HG03025 (cell line): ENCODE results near the gene HSPB7.
"Not testable (repeated sequence)": the region's sequence is repeated elsewhere in the genome, so short reads cannot be mapped to it uniquely, and the experiment has no call there.

Source experiments
- ATAC-seq: cut with Tn5 transposase; IDR thresholded peaks from one replicate; pipeline ENCODE4 v1.9.1; 2021; ENCODE audit warnings: mild to moderate bottlenecking, moderate library complexity; ENCODE audit not compliant: unreplicated experiment, low FRiP score

The HSPB7 gene

DNA sequence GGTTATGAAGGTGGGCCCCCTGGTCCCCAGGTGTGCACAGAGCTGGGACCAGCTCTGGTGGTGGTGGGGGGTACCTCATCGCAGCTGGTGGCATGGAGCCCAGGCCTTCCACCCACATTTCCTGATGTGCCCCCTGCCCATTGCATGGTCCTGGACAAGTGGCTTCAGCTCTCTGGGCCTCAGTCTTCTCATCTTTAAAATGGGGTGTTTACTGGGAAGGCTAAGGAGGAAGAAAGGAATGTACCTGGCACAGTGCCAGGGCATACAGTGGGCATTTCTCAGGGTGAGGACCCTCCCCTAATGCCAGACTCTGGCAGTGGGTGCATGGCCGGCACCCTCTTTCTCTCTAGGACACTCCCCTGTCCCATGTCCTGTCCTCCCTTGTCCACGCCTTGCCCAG is 33.2 kb upstream of the HSPB7 start:
- ATAC-seq, result no peak

GRCh38 chr1:16050328-16050727 is 32.5 kb upstream of the HSPB7 start:
- no peak for ATAC-seq

GRCh38 chr1:16048573-16049189 is 30.8 kb upstream of the HSPB7 start:
- ATAC-seq, result no peak

DNA sequence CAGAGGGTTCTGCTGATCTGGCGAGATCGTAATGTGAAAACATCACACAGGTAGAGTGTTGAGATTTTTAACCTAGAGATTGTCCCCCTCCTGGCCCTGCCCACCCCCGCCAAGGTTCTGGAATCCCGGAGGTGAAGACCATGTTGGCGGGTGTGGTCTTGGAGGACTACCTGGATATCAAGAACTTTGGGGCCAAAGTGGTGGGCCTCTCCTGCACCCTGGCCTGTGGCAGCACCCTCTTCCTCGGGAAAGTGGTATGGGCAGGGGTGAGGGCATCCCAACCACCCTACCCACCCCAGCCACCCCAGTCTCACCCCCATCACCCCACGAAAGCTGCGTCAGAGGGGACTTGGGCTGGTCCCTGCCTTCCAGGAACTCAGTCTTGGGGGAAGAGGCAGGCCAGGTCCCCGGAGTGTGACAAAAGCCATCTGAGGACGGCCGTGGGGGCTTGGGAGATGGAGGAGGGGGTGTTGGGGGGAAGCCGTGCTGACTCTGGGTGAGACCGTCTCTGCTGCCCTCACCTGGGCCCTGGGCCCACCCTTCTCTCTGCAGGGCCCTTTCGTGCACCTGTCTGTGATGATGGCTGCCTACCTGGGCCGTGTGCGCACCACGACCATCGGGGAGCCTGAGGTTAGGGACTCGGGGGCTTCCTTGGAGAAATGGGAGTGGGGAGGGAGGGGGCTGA is 30.1 kb upstream of the HSPB7 start:
- ATAC-seq, result no peak

- no peak for ATAC-seq
Measured at GRCh38 chr1:16046842-16047241, 29.0 kb upstream of the HSPB7 start.

DNA sequence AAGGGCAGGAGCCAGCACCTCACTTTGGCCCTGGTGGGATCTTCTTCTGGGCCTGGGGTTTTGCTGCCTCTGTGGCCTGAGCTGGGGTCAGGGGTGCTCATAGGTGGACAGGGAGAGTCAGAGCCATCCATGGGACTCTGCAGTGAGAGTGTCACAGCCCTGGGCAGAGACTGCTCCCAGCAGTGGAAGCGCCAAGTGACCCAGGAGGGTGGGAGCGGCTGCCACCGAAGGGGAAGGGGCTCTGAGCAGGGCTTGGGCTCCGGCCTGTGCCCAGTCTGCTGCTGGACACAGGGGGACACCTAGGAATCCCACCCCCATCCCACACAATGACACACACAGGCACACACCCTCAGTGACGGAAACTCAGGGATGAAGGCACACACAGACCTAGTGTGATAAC is 26.1 kb upstream of the HSPB7 start:
- no peak for ATAC-seq

DNA sequence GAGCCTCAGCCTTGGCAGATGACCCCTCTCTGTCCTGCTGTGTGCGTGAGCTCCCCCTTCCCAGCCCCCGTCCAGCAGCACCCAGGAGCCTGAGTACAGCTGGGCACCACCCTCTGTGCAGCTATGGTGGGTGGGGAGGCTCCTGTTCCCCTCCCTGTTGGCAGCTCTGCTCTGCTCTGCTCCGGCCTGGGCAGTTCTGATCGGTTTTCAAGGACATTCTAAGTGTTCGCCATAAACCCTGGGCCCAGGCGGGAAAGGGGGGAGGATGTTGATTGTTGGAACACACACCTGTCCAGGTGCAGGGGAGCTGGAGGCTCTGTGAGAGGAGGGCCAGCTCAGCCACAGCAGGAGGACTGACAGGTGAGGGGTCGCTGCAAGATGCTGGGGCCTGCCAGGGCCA is 25.7 kb upstream of the HSPB7 start, which contains the start of gene CLCNKB:
Gene CLCNKB (plus strand): TSS at position 262 of the 400 bp plus-strand sequence. CDS start 711 bp downstream, outside the sequence.
- ATAC-seq, result no peak

DNA sequence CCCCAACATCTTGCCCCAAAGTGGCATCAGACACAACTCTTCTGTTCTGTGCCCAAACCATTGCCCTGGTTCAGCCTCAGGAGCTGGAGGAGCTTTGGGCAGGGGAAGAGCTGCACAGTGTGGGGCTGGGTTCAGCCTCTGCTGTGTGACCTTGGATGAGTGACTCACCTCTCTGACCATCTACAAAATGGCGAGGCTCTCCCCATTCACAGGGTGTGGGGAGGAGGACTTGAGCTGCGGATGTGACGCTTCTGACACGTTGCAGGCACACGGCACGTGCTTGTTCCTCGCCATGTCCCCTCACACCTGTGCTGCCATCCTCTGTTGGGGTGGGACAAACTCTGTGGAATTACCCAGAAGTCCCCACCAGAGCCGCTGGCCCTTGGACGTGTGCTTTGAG is 24.8 kb upstream of the HSPB7 start:
- not testable (repeated sequence) for ATAC-seq

- no peak for ATAC-seq
Measured at GRCh38 chr1:16042096-16042495, 24.3 kb upstream of the HSPB7 start.

- no peak for ATAC-seq
Measured at GRCh38 chr1:16041200-16041599, 23.4 kb upstream of the HSPB7 start.

DNA sequence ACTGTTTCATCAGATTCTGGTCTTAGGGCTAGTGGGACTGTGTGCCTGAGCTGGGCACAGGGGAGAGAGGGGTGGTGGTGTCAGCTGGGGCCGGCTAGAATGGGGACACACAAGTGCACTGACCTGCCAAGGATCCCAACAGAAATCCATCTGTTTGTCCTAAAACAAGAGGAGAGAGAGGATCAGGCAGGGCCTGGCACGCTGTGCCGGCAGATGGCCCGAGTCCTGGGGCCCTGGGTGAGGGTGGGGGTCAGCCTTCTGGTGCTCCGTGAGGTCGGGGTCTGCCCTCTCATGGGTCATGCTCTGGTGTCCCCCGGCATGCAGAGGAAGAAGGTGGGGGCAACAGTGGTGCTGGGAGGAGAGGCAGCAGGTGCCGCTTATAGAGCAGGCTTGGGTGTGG is 22.0 kb upstream of the HSPB7 start:
- ATAC-seq, result not testable (repeated sequence)

DNA sequence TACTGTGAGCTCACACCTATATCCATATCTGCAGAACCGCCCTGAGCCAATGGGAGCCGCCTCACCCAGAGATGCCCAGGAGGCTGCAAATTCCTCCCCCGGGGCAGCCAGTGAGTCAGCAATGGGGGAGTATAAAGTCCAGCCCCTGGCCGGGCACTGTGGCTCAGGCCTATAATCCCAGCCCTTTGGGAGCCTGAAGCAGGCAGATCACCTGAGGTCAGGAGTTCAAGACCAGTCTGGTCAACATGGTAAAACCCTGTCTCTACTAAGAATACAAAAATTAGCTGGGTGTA is 20.7 kb upstream of the HSPB7 start:
- no peak for ATAC-seq

DNA sequence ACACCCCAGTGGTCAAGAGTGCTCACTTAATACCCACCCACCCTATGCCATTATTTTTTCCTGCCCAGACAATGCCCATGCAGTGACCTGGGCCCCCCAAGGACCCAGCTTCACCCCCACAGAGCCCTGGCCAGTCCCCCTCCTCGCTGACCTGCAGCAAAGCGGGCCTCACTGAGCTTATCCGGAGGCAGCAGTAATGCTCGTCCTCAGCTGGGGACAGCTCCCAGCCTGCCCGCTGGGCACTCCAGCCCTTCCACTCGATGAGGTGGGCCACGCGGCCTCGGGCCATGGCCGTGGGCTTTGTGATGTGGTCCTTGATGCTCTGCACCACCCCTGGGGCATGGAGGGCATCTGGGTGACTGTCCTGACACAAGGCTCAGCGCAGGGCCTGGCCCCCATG is 18.6 kb upstream of the HSPB7 start:
- ATAC-seq, result not testable (repeated sequence)

GRCh38 chr1:16033103-16033632 is 15.3 kb upstream of the HSPB7 start:
- ATAC-seq, result not testable (repeated sequence)

DNA sequence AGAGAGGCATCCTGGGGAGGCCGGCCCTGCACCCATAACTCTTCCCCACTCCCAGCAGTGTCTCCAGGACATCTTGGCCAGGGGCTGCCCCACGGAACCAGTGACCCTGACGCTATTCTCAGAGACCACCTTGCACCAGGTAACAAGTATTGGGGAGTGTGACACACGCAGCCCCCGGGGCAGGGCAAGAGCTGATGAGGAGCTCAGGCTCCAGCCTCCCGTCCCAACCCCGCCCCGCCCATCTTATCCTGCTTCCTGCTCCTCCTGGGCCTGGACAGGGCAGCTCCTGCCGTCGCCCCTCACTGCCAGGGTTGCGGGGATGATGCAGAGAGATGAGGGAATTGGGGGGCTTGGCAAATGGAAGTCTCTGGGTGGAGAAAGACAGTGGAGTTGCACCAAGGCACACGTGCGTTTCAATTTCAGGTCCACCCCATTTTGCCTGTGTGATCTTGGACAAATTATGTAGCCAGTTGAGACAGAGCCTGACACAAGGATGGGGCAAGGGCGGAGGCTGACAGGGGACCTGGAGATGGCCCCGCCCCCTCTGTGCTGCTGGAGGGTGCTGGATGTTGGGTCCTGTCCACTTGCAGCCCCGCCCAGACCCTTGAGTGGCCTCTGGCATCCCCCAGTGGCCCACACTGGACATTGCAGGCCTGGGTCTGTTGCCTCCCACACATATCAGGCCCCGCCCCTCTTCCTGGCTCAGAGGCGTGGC is 14.7 kb upstream of the HSPB7 start:
- ATAC-seq, result no peak

DNA sequence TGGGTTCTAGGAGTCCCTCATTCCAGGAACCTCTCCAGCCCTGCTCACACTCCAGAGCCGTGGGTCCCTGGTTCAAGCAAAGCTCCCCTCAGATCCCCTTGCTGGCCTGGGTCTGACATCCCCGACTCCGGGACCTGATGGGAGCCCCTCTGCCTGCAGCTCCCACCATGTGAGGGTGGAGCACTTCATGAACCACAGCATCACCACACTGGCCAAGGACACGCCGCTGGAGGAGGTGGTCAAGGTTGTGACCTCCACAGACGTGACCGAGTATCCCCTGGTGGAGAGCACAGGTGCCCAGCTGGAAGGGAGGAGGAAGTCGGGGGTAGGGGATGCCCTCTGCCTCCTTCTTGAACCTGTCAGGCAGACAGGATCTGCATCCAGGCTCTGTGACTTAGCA is 13.7 kb upstream of the HSPB7 start:
- ATAC-seq, result no peak

DNA sequence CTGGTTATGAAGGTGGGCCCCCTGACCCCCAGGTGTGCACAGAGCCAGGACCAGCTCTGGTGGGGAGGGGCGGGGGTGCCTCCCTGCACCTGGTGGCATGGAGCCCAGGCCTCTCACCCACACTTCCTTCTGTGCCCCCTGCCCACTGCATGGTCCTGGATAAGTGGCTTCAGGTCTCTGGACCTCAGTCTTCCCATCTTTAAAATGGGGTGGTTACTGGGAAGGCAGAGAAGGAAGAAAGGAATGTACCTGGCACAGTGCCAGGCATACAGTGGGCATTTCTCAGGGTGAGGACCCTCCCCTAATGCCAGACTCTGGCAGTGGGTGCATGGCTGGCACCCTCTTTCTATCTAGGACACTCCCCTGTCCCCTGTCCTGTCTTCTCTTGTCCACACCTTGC is 11.4 kb upstream of the HSPB7 start:
- ATAC-seq, result no peak

GRCh38 chr1:16029003-16029268 is 11.1 kb upstream of the HSPB7 start:
- ATAC-seq, result not testable (repeated sequence)

- ATAC-seq, result no peak
Measured at GRCh38 chr1:16028237-16029002, 10.6 kb upstream of the HSPB7 start.

GRCh38 chr1:16026723-16027484 is 9.1 kb upstream of the HSPB7 start:
- ATAC-seq, result no peak
